Muscle layer of duodenum (tissue), 2 donors: ENCODE data around the gene DPEP1.
A peak's percentile ranks its signal among the peaks of the same experiment; 100 is the strongest.
"Not testable (repeated sequence)": the region's sequence is repeated elsewhere in the genome, so short reads cannot be mapped to it uniquely, and the experiment has no call there.

Experiments
- H3K27ac ChIP-seq: one replicate; pipeline ENCODE4 v1.7.0; 2013; ENCODE audit warnings: mild to moderate bottlenecking, low read length
- H3K27me3 ChIP-seq: one replicate; pipeline ENCODE4 v1.7.0; 2013; ENCODE audit warnings: low read depth, mild to moderate bottlenecking, control low read depth, low read length
- H3K36me3 ChIP-seq, 2 donors: one replicate each; pipeline ENCODE4 v1.7.0; 2013; ENCODE audit warnings: low read length in 2 of 2, control low read depth in 1 of 2, mild to moderate bottlenecking in 1 of 2; ENCODE audit not compliant: insufficient read depth in 2 of 2, control insufficient read depth in 1 of 2
- H3K4me1 ChIP-seq, 2 donors: one replicate each; pipeline ENCODE4 v1.7.0; 2013; ENCODE audit warnings: low read length in 2 of 2, mild to moderate bottlenecking in 2 of 2, control low read depth in 1 of 2, moderate library complexity in 1 of 2; ENCODE audit not compliant: insufficient read depth in 2 of 2, control insufficient read depth in 1 of 2
- H3K4me3 ChIP-seq, 2 donors: one replicate each; pipeline ENCODE4 v1.7.0; 2013; ENCODE audit warnings: low read length in 2 of 2, low read depth in 1 of 2, mild to moderate bottlenecking in 1 of 2
- H3K9me3 ChIP-seq, 2 donors: one replicate each; pipeline ENCODE4 v1.7.0; 2013; ENCODE audit warnings: low read length in 2 of 2, control low read depth in 1 of 2, mild to moderate bottlenecking in 1 of 2; ENCODE audit not compliant: control insufficient read depth in 1 of 2
- donor health status: healthy.

Gene DPEP1

DNA sequence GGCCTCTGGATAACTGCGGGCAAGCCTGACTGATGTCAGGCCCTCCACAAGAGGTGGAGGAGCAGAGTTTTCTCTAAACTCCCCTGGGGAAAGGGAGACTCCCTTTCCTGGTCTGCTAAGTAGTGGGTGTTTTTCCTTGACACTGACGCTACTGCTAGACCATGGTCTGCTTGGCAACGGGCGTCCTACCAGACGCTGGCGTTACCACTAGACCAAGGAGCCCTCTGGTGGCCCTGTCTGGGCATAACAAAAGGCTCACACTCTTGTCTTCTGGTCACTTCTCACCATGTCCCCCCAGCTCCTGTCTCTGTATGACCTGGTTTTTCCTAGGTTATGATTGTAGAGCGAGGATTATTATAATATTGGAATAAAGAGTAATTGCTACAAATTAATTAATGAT, 53.6 kb downstream of the DPEP1 start:
- H3K9me3 ChIP-seq, H3K4me1 ChIP-seq, H3K36me3 ChIP-seq, H3K27ac ChIP-seq, H3K4me3 ChIP-seq, H3K27me3 ChIP-seq: not testable (repeated sequence)

- H3K36me3 ChIP-seq: peaks cover 0 to 4% of the 10 kb centered on the region in 2 donors
- H3K4me3 ChIP-seq: no peak overlapping the region
- H3K4me1 ChIP-seq: no peaks in the 10 kb centered on the region
- no peaks in the 10 kb centered on the region for H3K27me3 ChIP-seq
- H3K9me3 ChIP-seq: no peaks in the 10 kb centered on the region
- no peak overlapping the region for H3K27ac ChIP-seq
These were observed 54.2 kb downstream of the DPEP1 start for GRCh38 chr16:89667633-89668032.

- Histone ChIP-seq H3K36me3 (peaks cover 0 to 4% of the 10 kb centered on the region in 2 donors), H3K4me3 (no peak overlapping the region), H3K27me3 (no peaks in the 10 kb centered on the region), H3K4me1 (no peaks in the 10 kb centered on the region), H3K9me3 (no peaks in the 10 kb centered on the region), H3K27ac (no peak overlapping the region)
These were observed 55.3 kb downstream of the DPEP1 start for GRCh38 chr16:89668790-89669158.

- Histone ChIP-seq H3K4me3 (no peak overlapping the region), H3K9me3 (no peaks in the 10 kb centered on the region), H3K36me3 (no peaks in the 10 kb centered on the region), H3K27ac (no peak overlapping the region), H3K27me3 (no peaks in the 10 kb centered on the region), H3K4me1 (no peaks in the 10 kb centered on the region)
These were observed 56.3 kb downstream of the DPEP1 start for GRCh38 chr16:89669755-89670154.

- Histone ChIP-seq H3K9me3 (no peaks in the 10 kb centered on the region), H3K4me3 (no peak overlapping the region), H3K4me1 (no peaks in the 10 kb centered on the region), H3K27me3 (no peaks in the 10 kb centered on the region), H3K27ac (no peak overlapping the region), H3K36me3 (no peaks in the 10 kb centered on the region)
These were observed 57.3 kb downstream of the DPEP1 start for GRCh38 chr16:89670496-89671431.

GRCh38 chr16:89671565-89671964, 58.1 kb downstream of the DPEP1 start:
- not testable (repeated sequence) for H3K27ac ChIP-seq, H3K4me1 ChIP-seq, H3K9me3 ChIP-seq, H3K4me3 ChIP-seq, H3K27me3 ChIP-seq, H3K36me3 ChIP-seq

DNA sequence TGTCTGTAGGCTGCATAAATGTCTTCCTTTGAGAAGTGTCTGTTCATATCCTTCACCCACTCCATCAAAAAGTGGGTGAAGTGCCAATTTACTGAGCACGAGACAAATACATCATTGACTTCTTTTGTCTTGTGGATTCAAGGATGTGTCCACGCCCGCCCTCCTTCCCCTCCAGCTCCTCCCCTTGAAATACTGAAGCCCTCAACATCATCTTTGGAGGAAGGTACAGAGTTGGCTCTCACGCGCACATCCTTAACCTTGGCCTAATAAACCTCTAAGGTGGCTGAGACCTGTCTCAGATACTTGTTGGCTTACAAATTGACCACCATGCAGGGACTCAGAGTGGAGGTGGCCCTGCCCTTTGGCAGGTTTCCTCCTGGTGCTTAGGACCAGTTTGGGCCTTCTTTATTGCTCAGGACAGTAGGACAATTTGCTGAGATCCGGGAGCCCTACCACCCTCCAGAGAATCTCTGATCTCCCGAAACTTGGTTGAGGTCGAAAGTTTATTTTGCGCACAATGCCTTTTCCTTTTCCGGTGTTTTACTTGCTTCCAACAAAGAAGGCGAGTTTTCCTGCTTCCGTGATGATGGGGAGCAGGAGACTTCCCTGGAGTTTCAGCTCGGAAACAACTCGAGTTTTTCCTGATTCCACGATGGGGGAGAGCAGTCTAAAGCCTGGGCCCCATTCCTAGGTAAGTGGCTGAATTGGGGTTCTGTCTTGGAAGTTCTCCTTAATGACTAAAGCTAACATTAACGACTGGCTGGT, 58.9 kb downstream of the DPEP1 start:
- Histone ChIP-seq H3K4me3 (no peak overlapping the region), H3K27ac (no peak overlapping the region)

DNA sequence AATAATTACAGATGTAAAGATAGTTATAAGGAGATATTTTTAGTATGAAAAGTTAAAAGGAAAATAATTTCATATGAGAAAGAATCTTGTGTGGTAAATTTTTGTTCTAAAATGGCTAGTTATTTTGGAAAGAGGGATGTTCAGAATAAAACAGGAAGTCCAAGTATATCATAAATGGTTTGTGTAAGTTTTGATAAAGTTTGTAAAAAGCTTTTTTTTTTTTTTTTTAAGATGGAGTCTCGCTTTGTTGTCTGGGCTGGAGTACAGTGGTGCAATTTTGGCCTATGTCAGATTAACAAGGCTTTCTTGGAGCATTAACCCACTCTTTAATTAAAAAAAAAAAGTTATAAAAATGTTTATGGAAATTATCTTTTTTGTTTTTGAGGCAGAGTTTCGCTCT, 64.8 kb downstream of the DPEP1 start:
- no peak overlapping the region for H3K4me3 ChIP-seq
- no peaks in the 10 kb centered on the region for H3K4me1 ChIP-seq
- H3K36me3 ChIP-seq: no peaks in the 10 kb centered on the region
- H3K27ac ChIP-seq: no peak overlapping the region
- H3K27me3 ChIP-seq: no peaks in the 10 kb centered on the region
- no peaks in the 10 kb centered on the region for H3K9me3 ChIP-seq

More for the DNA sequence above, 58.9 kb downstream of the DPEP1 start:
- Histone ChIP-seq H3K27me3 (no peaks in the 10 kb centered on the region), H3K36me3 (no peaks in the 10 kb centered on the region), H3K9me3 (no peaks in the 10 kb centered on the region), H3K4me1 (no peaks in the 10 kb centered on the region)

GRCh38 chr16:89685916-89686315, 72.5 kb downstream of the DPEP1 start:
- Histone ChIP-seq H3K9me3 (no peaks in the 10 kb centered on the region), H3K27me3 (no peaks in the 10 kb centered on the region), H3K4me1 (peaks cover 0 to 9% of the 10 kb centered on the region in 2 donors), H3K36me3 (peaks cover 5 to 11% of the 10 kb centered on the region in 2 donors), H3K4me3 (peak overlapping the region in 1 of 2 donors; percentile 84), H3K27ac (no peak overlapping the region)

GRCh38 chr16:89686520-89687091, 73.2 kb downstream of the DPEP1 start, which contains the start of gene CDK10:
Gene CDK10, plus strand, starts transcription at chr16:89686689. Its CDS starts 22 bp downstream, at chr16:89686711.
- no peaks in the 10 kb centered on the region for H3K27me3 ChIP-seq
- peak within 1 kb of the TSS; percentile 39 for H3K27ac ChIP-seq
- peaks cover 0 to 9% of the 10 kb centered on the region in 2 donors for H3K4me1 ChIP-seq
- peak within 1 kb of the TSS; percentile 73 to 84 for H3K4me3 ChIP-seq
- H3K9me3 ChIP-seq: no peaks in the 10 kb centered on the region
- peaks cover 12 to 14% of the 10 kb centered on the region in 2 donors for H3K36me3 ChIP-seq
